ENCODE measurements around the gene SPATS2.

SPATS2 gene

GRCh38 chr12:49549735-49550692 lies 182.8 kb downstream of the SPATS2 start:
- in situ Hi-C loops (cut with MboI; ENCODE audit: low sequenced_read_pairs), result no loop called here

- in situ Hi-C loops (cut with MboI; ENCODE audit: low sequenced_read_pairs), result no loop called here
Measured at GRCh38 chr12:49550693-49551252, 183.5 kb downstream of the SPATS2 start.

GRCh38 chr12:49552014-49552413 lies 184.8 kb downstream of the SPATS2 start:
- in situ Hi-C loops (cut with MboI; ENCODE audit: low sequenced_read_pairs), result no loop called here

GRCh38 chr12:49552425-49552824 lies 185.2 kb downstream of the SPATS2 start:
- in situ Hi-C loops (cut with MboI; ENCODE audit: low sequenced_read_pairs), result no loop called here

GRCh38 chr12:49552899-49553298 lies 185.6 kb downstream of the SPATS2 start:
- in situ Hi-C loops (cut with MboI; ENCODE audit: low sequenced_read_pairs), result no loop called here

GRCh38 chr12:49553512-49554088 lies 186.3 kb downstream of the SPATS2 start:
- in situ Hi-C loops (cut with MboI; ENCODE audit: low sequenced_read_pairs), result no loop called here

- in situ Hi-C loops (cut with MboI; ENCODE audit: low sequenced_read_pairs), result no loop called here
Measured at GRCh38 chr12:49554266-49554665, 187.0 kb downstream of the SPATS2 start.

GRCh38 chr12:49555631-49556390 lies 188.5 kb downstream of the SPATS2 start:
- in situ Hi-C loops (cut with MboI; ENCODE audit: low sequenced_read_pairs), result no loop called here

- in situ Hi-C loops (cut with MboI; ENCODE audit: low sequenced_read_pairs), result no loop called here
Measured at GRCh38 chr12:49556391-49557186, 189.3 kb downstream of the SPATS2 start.

GRCh38 chr12:49557187-49557916 lies 190.1 kb downstream of the SPATS2 start:
- in situ Hi-C loops (cut with MboI; ENCODE audit: low sequenced_read_pairs), result no loop called here

GRCh38 chr12:49557917-49558215 lies 190.6 kb downstream of the SPATS2 start:
- in situ Hi-C loops (cut with MboI; ENCODE audit: low sequenced_read_pairs), result no loop called here

- in situ Hi-C loops (cut with MboI; ENCODE audit: low sequenced_read_pairs), result no loop called here
Measured at GRCh38 chr12:49558526-49558925, 191.3 kb downstream of the SPATS2 start.

GRCh38 chr12:49559011-49559675 lies 191.9 kb downstream of the SPATS2 start:
- in situ Hi-C loops (cut with MboI; ENCODE audit: low sequenced_read_pairs), result no loop called here

GRCh38 chr12:49560695-49561094 lies 193.4 kb downstream of the SPATS2 start:
- in situ Hi-C loops (cut with MboI; ENCODE audit: low sequenced_read_pairs), result no loop called here

- in situ Hi-C loops (cut with MboI; ENCODE audit: low sequenced_read_pairs), result no loop called here
Measured at GRCh38 chr12:49562233-49562632, 195.0 kb downstream of the SPATS2 start.

GRCh38 chr12:49562831-49563230 lies 195.6 kb downstream of the SPATS2 start:
- in situ Hi-C loops (cut with MboI; ENCODE audit: low sequenced_read_pairs), result no loop called here

GRCh38 chr12:49563951-49564685 lies 196.9 kb downstream of the SPATS2 start:
- in situ Hi-C loops (cut with MboI; ENCODE audit: low sequenced_read_pairs), result no loop called here

GRCh38 chr12:49564686-49565405 lies 197.6 kb downstream of the SPATS2 start:
- in situ Hi-C loops (cut with MboI; ENCODE audit: low sequenced_read_pairs), result no loop called here
